H9 (cell line): Measurements from ENCODE around the gene ENGASE. TPM values are rescaled to one million over a fixed set of nuclear protein-coding genes. Genes with fewer than 3 reads are reported as not detected.
A peak's percentile ranks its signal among the peaks of the same experiment; 100 is the strongest.

Source experiments
- DNase-seq: peaks from one replicate; pipeline ENCODE4 v3.0.0-alpha.2; 2017
- H2AFZ ChIP-seq: one replicate; pipeline ENCODE4 v1.6.1; 2013; ENCODE audit warnings: mild to moderate bottlenecking, low read length, control low read depth, moderate library complexity
- H2AK5ac ChIP-seq: 2 replicates; pipeline ENCODE4 v1.6.1; 2013; ENCODE audit warnings: low read length, control low read depth, mixed read lengths; ENCODE audit not compliant: insufficient read length
- H2BK120ac ChIP-seq: one replicate; pipeline ENCODE4 v1.6.1; 2013; ENCODE audit warnings: low read depth, mild to moderate bottlenecking, low read length, control low read depth, inconsistent platforms; ENCODE audit not compliant: poor library complexity, severe bottlenecking
- H2BK12ac ChIP-seq: 2 replicates; pipeline ENCODE4 v1.6.1; 2013; ENCODE audit warnings: low read length, control low read depth, mixed read lengths, low read depth; ENCODE audit not compliant: insufficient read length
- H2BK15ac ChIP-seq: 2 replicates; pipeline ENCODE4 v1.6.1; 2013; ENCODE audit warnings: low read depth, low read length, control low read depth
- H2BK20ac ChIP-seq: one replicate; pipeline ENCODE4 v1.6.1; 2013; ENCODE audit warnings: low read depth, mild to moderate bottlenecking, low read length, control low read depth, inconsistent platforms; ENCODE audit not compliant: poor library complexity, severe bottlenecking
- H2BK5ac ChIP-seq: 2 replicates; pipeline ENCODE4 v1.6.1; 2013; ENCODE audit warnings: low read length, control low read depth, mixed read lengths; ENCODE audit not compliant: insufficient read length
- H3K14ac ChIP-seq: 2 replicates; pipeline ENCODE4 v1.6.1; 2013; ENCODE audit warnings: low read length, control low read depth; ENCODE audit not compliant: insufficient read depth
- H3K18ac ChIP-seq: 2 replicates; pipeline ENCODE4 v1.6.1; 2013; ENCODE audit warnings: low read depth, mild to moderate bottlenecking, mixed read lengths, low read length, control low read depth; ENCODE audit not compliant: insufficient read length
- H3K23ac ChIP-seq: 2 replicates; pipeline ENCODE4 v1.6.1; 2013; ENCODE audit warnings: low read length, control low read depth, mixed read lengths, low read depth; ENCODE audit not compliant: insufficient read length
- H3K23me2 ChIP-seq: 2 replicates; pipeline ENCODE4 v1.6.1; 2013; ENCODE audit warnings: low read depth, mild to moderate bottlenecking, mixed read lengths, low read length, control low read depth; ENCODE audit not compliant: insufficient read length, poor library complexity, severe bottlenecking
- H3K27ac ChIP-seq: 2 replicates; pipeline ENCODE4 v1.5.1; 2013; ENCODE audit warnings: low read length, control low read depth, mixed read lengths, low read depth; ENCODE audit not compliant: insufficient read length
- H3K27me3 ChIP-seq: 2 replicates; pipeline ENCODE4 v1.6.1; 2013; ENCODE audit warnings: low read length, control low read depth, inconsistent platforms; ENCODE audit not compliant: insufficient read depth
- H3K4ac ChIP-seq: 2 replicates; pipeline ENCODE4 v1.6.1; 2013; ENCODE audit warnings: low read depth, mild to moderate bottlenecking, control low read depth, inconsistent platforms, low read length, moderate library complexity
- H3K4me1 ChIP-seq: 2 replicates; pipeline ENCODE4 v1.6.1; 2013; ENCODE audit warnings: low read length, control low read depth, inconsistent platforms; ENCODE audit not compliant: insufficient read depth
- H3K4me2 ChIP-seq: 2 replicates; pipeline ENCODE4 v1.6.1; 2013; ENCODE audit warnings: low read length, control low read depth, mixed read lengths; ENCODE audit not compliant: insufficient read length, insufficient read depth
- H3K56ac ChIP-seq: 2 replicates; pipeline ENCODE4 v1.6.1; 2013; ENCODE audit warnings: low read depth, mild to moderate bottlenecking, mixed read lengths, low read length, control low read depth; ENCODE audit not compliant: insufficient read length
- H3K79me1 ChIP-seq: 2 replicates; pipeline ENCODE4 v1.6.1; 2013; ENCODE audit warnings: low read depth, mild to moderate bottlenecking, moderate library complexity, low read length, control low read depth, inconsistent platforms; ENCODE audit not compliant: insufficient read depth, poor library complexity, severe bottlenecking
- H3K79me2 ChIP-seq: 2 replicates; pipeline ENCODE4 v1.6.1; 2013; ENCODE audit warnings: low read length, control low read depth, inconsistent platforms; ENCODE audit not compliant: insufficient read depth
- H3K9ac ChIP-seq: 2 replicates; pipeline ENCODE4 v1.6.1; 2013; ENCODE audit warnings: low read length, control low read depth, mixed read lengths; ENCODE audit not compliant: insufficient read length; ENCODE audit errors: extremely low read depth
- H3K9me3 ChIP-seq: one replicate; pipeline ENCODE4 v1.6.1; 2013; ENCODE audit warnings: low read depth, low read length, inconsistent platforms; ENCODE audit not compliant: control insufficient read depth
- H3T11ph ChIP-seq: one replicate; pipeline ENCODE4 v1.6.1; 2013; ENCODE audit warnings: mild to moderate bottlenecking, low read length, control low read depth, inconsistent platforms
- H4K20me1 ChIP-seq: one replicate; pipeline ENCODE4 v1.6.1; 2013; ENCODE audit not compliant: control insufficient read depth, insufficient read length, insufficient read depth
- H4K5ac ChIP-seq: 2 replicates; pipeline ENCODE4 v1.6.1; 2013; ENCODE audit warnings: low read depth, mild to moderate bottlenecking, mixed read lengths, low read length, control low read depth; ENCODE audit not compliant: insufficient read length
- H4K8ac ChIP-seq: replicated peaks from 2 replicates; pipeline ENCODE4 v1.6.1; 2013; ENCODE audit warnings: low read length, control low read depth, mixed read lengths, low read depth; ENCODE audit not compliant: insufficient read length
- H4K91ac ChIP-seq: 2 replicates; pipeline ENCODE4 v1.6.1; 2013; ENCODE audit warnings: low read depth, mild to moderate bottlenecking, moderate library complexity, mixed read lengths, low read length, control low read depth; ENCODE audit not compliant: insufficient read length
- H3K27ac Mint-ChIP-seq, 3 experiments: 2 replicates in 2 of 3; 3 replicates in 1 of 3; pipeline ENCODE4 v1.8.0; 2020 to 2021; ENCODE audit warnings: mixed read lengths in 3 of 3, mild to moderate bottlenecking in 1 of 3, moderate library complexity in 1 of 3
- H3K27me3 Mint-ChIP-seq: 2 replicates; pipeline ENCODE4 v1.8.0; 2021; ENCODE audit warnings: low read depth, mild to moderate bottlenecking, moderate library complexity, mixed read lengths
- H3K36me3 Mint-ChIP-seq, 3 experiments: 2 replicates in 2 of 3; 3 replicates in 1 of 3; pipeline ENCODE4 v1.8.0; 2020 to 2021; ENCODE audit warnings: low read depth in 3 of 3, mixed read lengths in 3 of 3; ENCODE audit not compliant: insufficient read depth in 1 of 3
- H3K4me1 Mint-ChIP-seq, 2 experiments: 2 replicates each; pipeline ENCODE4 v1.8.0; 2020; ENCODE audit warnings: mixed read lengths in 2 of 2
- H3K4me3 Mint-ChIP-seq, 2 experiments: 2 replicates in 1 of 2; 3 replicates in 1 of 2; pipeline ENCODE4 v1.8.0; 2020 to 2021; ENCODE audit warnings: mild to moderate bottlenecking in 2 of 2, mixed read lengths in 2 of 2, moderate library complexity in 1 of 2
- H3K9me3 Mint-ChIP-seq, 2 experiments: 2 replicates in 1 of 2; 3 replicates in 1 of 2; pipeline ENCODE4 v1.8.0; 2020; ENCODE audit warnings: mild to moderate bottlenecking in 2 of 2, mixed read lengths in 2 of 2, moderate library complexity in 1 of 2
- CTCF ChIP-seq: fragments of 200-600 bp; sonication (generic); conservative IDR thresholded peaks from 3 replicates; pipeline ENCODE4 v1.8.0; 2021; ENCODE audit warnings: antibody characterized with exemption, mild to moderate bottlenecking
- WGBS: extraction: QIAGEN DNeasy Blood & Tissue Kit; methylation state at CpG from one replicate; pipeline ENCODE4 v1.1.7; 2013; ENCODE audit warnings: missing lambda C conversion rate, low lambda C conversion rate, mixed read lengths; ENCODE audit not compliant: insufficient read length; ENCODE audit errors: extremely low coverage; 5-methylcytosine and 5-hydroxymethylcytosine counted together
- total RNA-seq: library from RNA; stranded (reverse); gene quantifications from 2 replicates; pipeline ENCODE4 v1.2.1, GENCODE V29; 2021

The ENGASE gene
- total RNA-seq, 1 experiment from 2014 or later: 20.6 TPM

GRCh38 chr17:79109584-79109983 lies 35.0 kb downstream of the ENGASE start:
- Mint-ChIP-seq H3K27ac (no peak overlapping the region), H3K9me3 (no peaks in the 10 kb centered on the region)
- no CpG with 5 or more reads among the region's 10 CpGs for WGBS

More at GRCh38 chr17:79109584-79109983, 35.0 kb downstream of the ENGASE start:
- no peak overlapping the region for H3K23ac ChIP-seq
- H4K8ac ChIP-seq: no peak overlapping the region
- H2BK15ac ChIP-seq: no peak overlapping the region
- Mint-ChIP-seq H3K36me3 (no peaks in the 10 kb centered on the region; a peak in 1 of 7 replicates), H3K4me1 (peaks cover 0 to 9% of the 10 kb centered on the region in 2 experiments; a peak in 2 of 4 replicates), H3K27me3 (no peaks in the 10 kb centered on the region; the same call in 1 of the 2 replicates), H3K4me3 (no peak overlapping the region)
- H4K20me1 ChIP-seq: no peaks in the 10 kb centered on the region
- no peak overlapping the region for H4K91ac ChIP-seq
- no peak overlapping the region for H4K5ac ChIP-seq
- no peak overlapping the region for H2BK120ac ChIP-seq
- no peak overlapping the region; the same call in 1 of the 2 replicates for H3K14ac ChIP-seq
- DNase-seq: peak; percentile 61
- no peak overlapping the region for H2AFZ ChIP-seq
- no peaks in the 10 kb centered on the region for H3K9me3 ChIP-seq
- no peak overlapping the region for H3T11ph ChIP-seq
- H3K56ac ChIP-seq: no peak overlapping the region
- H3K18ac ChIP-seq: no peak overlapping the region
- H3K27me3 ChIP-seq: no peaks in the 10 kb centered on the region
- H2BK12ac ChIP-seq: no peak overlapping the region
- no peak overlapping the region for H3K4ac ChIP-seq
- H3K79me2 ChIP-seq: no peaks in the 10 kb centered on the region
- no peak overlapping the region for H2AK5ac ChIP-seq
- H3K4me2 ChIP-seq: no peak overlapping the region
- no peak overlapping the region for H2BK20ac ChIP-seq
- no peak overlapping the region for H3K27ac ChIP-seq
- H3K23me2 ChIP-seq: no peaks in the 10 kb centered on the region
- no peaks in the 10 kb centered on the region for H3K79me1 ChIP-seq
- H3K4me1 ChIP-seq: no peaks in the 10 kb centered on the region
- TF ChIP-seq CTCF: peak; percentile 66
- no peak overlapping the region for H2BK5ac ChIP-seq
- no peak overlapping the region for H3K9ac ChIP-seq
